ENCODE data around the gene CNDP1.

Gene CNDP1

GRCh38 chr18:74625157-74625556 lies 90.9 kb downstream of the CNDP1 start:
- Histone ChIP-seq H3K27me3 (ENCODE audit: insufficient read depth, low read length, poor library complexity) (no peaks in the 10 kb centered on the region), H3K4me1 (ENCODE audit: insufficient read depth, low read length) (peaks cover 12% of the 10 kb centered on the region), H2AFZ (ENCODE audit: low read depth, low read length) (no peak overlapping the region), H3K4me3 (ENCODE audit: low read depth in 1 of 2, low read length in 2 of 2) (no peak overlapping the region), H3K36me3 (ENCODE audit: insufficient read depth, low read length) (no peaks in the 10 kb centered on the region), H4K20me1 (ENCODE audit: insufficient read depth, low read length) (peaks cover 21% of the 10 kb centered on the region; the same call in 1 of the 2 replicates), H3K27ac (ENCODE audit: low read length) (no peak overlapping the region), H3K9ac (ENCODE audit: low read depth, low read length) (no peak overlapping the region), H3K9me3 (ENCODE audit: insufficient read depth, low read length, severe bottlenecking) (no peaks in the 10 kb centered on the region), H3K79me2 (ENCODE audit: insufficient read depth, low read length) (peaks cover 75% of the 10 kb centered on the region), H3K4me2 (ENCODE audit: insufficient read depth, low read length) (no peak overlapping the region)
- TF ChIP-seq CTCF (IDR thresholded peaks at IDR 0.05; ENCODE audit: borderline replicate concordance, extremely low read depth, low read length, poor library complexity, severe bottlenecking) (no peak), EZH2 (IDR thresholded peaks at IDR 0.05; ENCODE audit: borderline replicate concordance, low read depth, low read length, severe bottlenecking) (no peak)
- DNase-seq: no peak
- ATAC-seq (ENCODE audit: insufficient read depth, low read depth): no peak

GRCh38 chr18:74626049-74626874 lies 92.0 kb downstream of the CNDP1 start:
- Histone ChIP-seq H3K4me3 (ENCODE audit: low read depth in 1 of 2, low read length in 2 of 2) (no peak overlapping the region), H3K36me3 (ENCODE audit: insufficient read depth, low read length) (no peaks in the 10 kb centered on the region), H3K27ac (ENCODE audit: low read length) (no peak overlapping the region), H3K9ac (ENCODE audit: low read depth, low read length) (no peak overlapping the region), H3K4me2 (ENCODE audit: insufficient read depth, low read length) (no peak overlapping the region), H3K79me2 (ENCODE audit: insufficient read depth, low read length) (peaks cover 66% of the 10 kb centered on the region), H4K20me1 (ENCODE audit: insufficient read depth, low read length) (peaks cover 15% of the 10 kb centered on the region; the same call in 1 of the 2 replicates), H2AFZ (ENCODE audit: low read depth, low read length) (no peak overlapping the region), H3K4me1 (ENCODE audit: insufficient read depth, low read length) (peaks cover 23% of the 10 kb centered on the region), H3K27me3 (ENCODE audit: insufficient read depth, low read length, poor library complexity) (no peaks in the 10 kb centered on the region), H3K9me3 (ENCODE audit: insufficient read depth, low read length, severe bottlenecking) (no peaks in the 10 kb centered on the region)
- ATAC-seq (ENCODE audit: insufficient read depth, low read depth) (no peak), DNase-seq (no peak)
- TF ChIP-seq CTCF (IDR thresholded peaks at IDR 0.05; ENCODE audit: borderline replicate concordance, extremely low read depth, low read length, poor library complexity, severe bottlenecking) (no peak), EZH2 (IDR thresholded peaks at IDR 0.05; ENCODE audit: borderline replicate concordance, low read depth, low read length, severe bottlenecking) (no peak)

GRCh38 chr18:74630804-74631203 lies 96.5 kb downstream of the CNDP1 start:
- no peak for TF ChIP-seq CTCF (IDR thresholded peaks at IDR 0.05; ENCODE audit: borderline replicate concordance, extremely low read depth, low read length, poor library complexity, severe bottlenecking)
- no peak for TF ChIP-seq EZH2 (IDR thresholded peaks at IDR 0.05; ENCODE audit: borderline replicate concordance, low read depth, low read length, severe bottlenecking)
- peak overlapping the region; percentile 75 for H3K4me2 ChIP-seq (ENCODE audit: insufficient read depth, low read length)
- H3K27ac ChIP-seq (ENCODE audit: low read length): peak overlapping the region; percentile 77
- H3K9ac ChIP-seq (ENCODE audit: low read depth, low read length): peak overlapping the region; percentile 40
- no peaks in the 10 kb centered on the region for H3K9me3 ChIP-seq (ENCODE audit: insufficient read depth, low read length, severe bottlenecking)
- peak overlapping the region in 1 of 2 experiments; percentile 40; a peak in 2 of 4 replicates for H3K4me3 ChIP-seq (ENCODE audit: low read depth in 1 of 2, low read length in 2 of 2)
- no peaks in the 10 kb centered on the region for H3K27me3 ChIP-seq (ENCODE audit: insufficient read depth, low read length, poor library complexity)
- no peak for DNase-seq
- H3K79me2 ChIP-seq (ENCODE audit: insufficient read depth, low read length): peaks cover 35% of the 10 kb centered on the region
- peak overlapping the region; percentile 55; the same call in 1 of the 2 replicates for H2AFZ ChIP-seq (ENCODE audit: low read depth, low read length)
- no peak for ATAC-seq (ENCODE audit: insufficient read depth, low read depth)
- H3K4me1 ChIP-seq (ENCODE audit: insufficient read depth, low read length): peaks cover 38% of the 10 kb centered on the region
- no peaks in the 10 kb centered on the region for H4K20me1 ChIP-seq (ENCODE audit: insufficient read depth, low read length)
- H3K36me3 ChIP-seq (ENCODE audit: insufficient read depth, low read length): peaks cover 33% of the 10 kb centered on the region
